Smooth muscle cell (in vitro differentiated cells): ENCODE results near the gene BORCS8. TPM values are rescaled to one million over a fixed set of nuclear protein-coding genes. Genes with fewer than 3 reads are reported as not detected.

Experiments
- DNase-seq: peaks from one replicate; lab custom pipeline; 2025; ENCODE audit not compliant: unreplicated experiment; lab: John Stamatoyannopoulos, UW
- H2AFZ ChIP-seq: fragments of 200-600 bp; sonication (generic); 2 replicates; pipeline ENCODE4 v1.6.0; 2016; ENCODE audit warnings: antibody characterized with exemption, low read depth, mild to moderate bottlenecking
- H3F3A ChIP-seq: fragments of 200-600 bp; sonication (generic); 2 replicates; pipeline ENCODE4 v1.6.0; 2017; ENCODE audit warnings: antibody characterized with exemption, low read depth
- H3K27ac ChIP-seq: fragments of 200-600 bp; sonication (generic); 2 replicates; pipeline ENCODE4 v1.5.1; 2016; ENCODE audit warnings: low read depth, mild to moderate bottlenecking
- H3K27me3 ChIP-seq: fragments of 200-600 bp; sonication (generic); 2 replicates; pipeline ENCODE4 v1.6.1; 2016; ENCODE audit warnings: low read depth, mild to moderate bottlenecking
- H3K36me3 ChIP-seq: fragments of 200-600 bp; sonication (generic); 2 replicates; pipeline ENCODE4 v1.5.1; 2016; ENCODE audit warnings: low read depth
- H3K4me1 ChIP-seq: fragments of 200-600 bp; sonication (generic); 2 replicates; pipeline ENCODE4 v1.5.1; 2016; ENCODE audit warnings: low read depth
- H3K4me2 ChIP-seq: fragments of 200-600 bp; sonication (generic); 2 replicates; pipeline ENCODE4 v1.6.0; 2016; ENCODE audit warnings: mild to moderate bottlenecking
- H3K4me3 ChIP-seq: fragments of 200-600 bp; sonication (generic); 2 replicates; pipeline ENCODE4 v1.5.1; 2016; ENCODE audit warnings: mild to moderate bottlenecking
- H3K79me2 ChIP-seq: fragments of 200-600 bp; sonication (generic); 2 replicates; pipeline ENCODE4 v1.6.0; 2016; ENCODE audit warnings: low read depth, mild to moderate bottlenecking
- H3K9ac ChIP-seq: fragments of 200-600 bp; sonication (generic); 2 replicates; pipeline ENCODE4 v1.6.0; 2016; ENCODE audit warnings: low read depth
- H3K9me3 ChIP-seq: fragments of 200-600 bp; sonication (generic); replicated peaks from 2 replicates; pipeline ENCODE4 v1.5.1; 2016; ENCODE audit warnings: low read depth
- H4K20me1 ChIP-seq: fragments of 200-600 bp; sonication (generic); 2 replicates; pipeline ENCODE4 v1.6.0; 2016; ENCODE audit warnings: low read depth
- CTCF ChIP-seq: fragments of 200-600 bp; sonication (generic); IDR thresholded peaks from 2 replicates; pipeline ENCODE4 v1.5.1; 2017; ENCODE audit warnings: borderline replicate concordance, mild to moderate bottlenecking, antibody characterized with exemption; ENCODE audit not compliant: insufficient read depth, poor library complexity, severe bottlenecking
- WGBS: methylation state at CpG from one replicate; pipeline ENCODE4 v1.1.7; 2016; ENCODE audit warnings: low lambda C conversion rate; 5-methylcytosine and 5-hydroxymethylcytosine counted together
- polyA plus RNA-seq: library from polyadenylated mRNA; unstranded; fragments of >200 nt; fragmentation: Nextera tagmentation; extraction: Ambion mirVana; gene quantifications from 2 replicates; pipeline ENCODE4 v1.2.1, GENCODE V29; 2016
- total RNA-seq: library from RNA; depleted of rRNA; stranded (reverse); fragments of >200 nt; gene quantifications from 2 replicates; pipeline ENCODE4 v1.2.3, GENCODE V29; 2014

The BORCS8 gene
- total and polyA plus RNA-seq, 2 experiments from 2014 or later = 10.0 to 15.7 TPM

GRCh38 chr19:19218911-19219310, 27.0 kb upstream of the BORCS8 start:
- Histone ChIP-seq H3K9ac (no peak overlapping the region), H3F3A (no peaks in the 10 kb centered on the region), H3K27ac (no peak overlapping the region), H3K36me3 (no peaks in the 10 kb centered on the region), H3K4me1 (no peaks in the 10 kb centered on the region), H3K9me3 (no peaks in the 10 kb centered on the region), H3K4me3 (no peak overlapping the region), H3K4me2 (no peak overlapping the region), H4K20me1 (no peaks in the 10 kb centered on the region), H2AFZ (no peak overlapping the region), H3K79me2 (no peaks in the 10 kb centered on the region), H3K27me3 (peaks cover 18% of the 10 kb centered on the region)
- DNase-seq = no peak
- TF ChIP-seq CTCF = no peak
- 90% methylated on average over 21 of the region's 21 CpGs for WGBS

- WGBS = 34% methylated on average over 4 of the region's 4 CpGs
- no peaks in the 10 kb centered on the region for H3K9me3 ChIP-seq
- no peak overlapping the region for H3K27ac ChIP-seq
- H2AFZ ChIP-seq = no peak overlapping the region
- no peaks in the 10 kb centered on the region for H3F3A ChIP-seq
- no peaks in the 10 kb centered on the region for H3K4me1 ChIP-seq
- no peaks in the 10 kb centered on the region for H3K36me3 ChIP-seq
- no peak for TF ChIP-seq CTCF
- no peak overlapping the region for H3K4me2 ChIP-seq
- no peak overlapping the region for H3K9ac ChIP-seq
- DNase-seq = no peak
- H3K4me3 ChIP-seq = no peak overlapping the region
- H3K79me2 ChIP-seq = no peaks in the 10 kb centered on the region
- H4K20me1 ChIP-seq = no peaks in the 10 kb centered on the region
- H3K27me3 ChIP-seq = peaks cover 27% of the 10 kb centered on the region
Measured at GRCh38 chr19:19217099-19217498, 25.1 kb upstream of the BORCS8 start.

- no peaks in the 10 kb centered on the region for H3F3A ChIP-seq
- WGBS = 73% methylated on average over 4 of the region's 4 CpGs
Measured at GRCh38 chr19:19215792-19216191, 23.8 kb upstream of the BORCS8 start.

More at GRCh38 chr19:19215792-19216191, 23.8 kb upstream of the BORCS8 start:
- Histone ChIP-seq H3K4me2 (no peak overlapping the region), H3K9me3 (no peaks in the 10 kb centered on the region), H3K27ac (no peak overlapping the region), H3K4me1 (no peaks in the 10 kb centered on the region), H4K20me1 (no peaks in the 10 kb centered on the region), H2AFZ (no peak overlapping the region), H3K9ac (no peak overlapping the region), H3K4me3 (no peak overlapping the region), H3K79me2 (no peaks in the 10 kb centered on the region), H3K36me3 (no peaks in the 10 kb centered on the region), H3K27me3 (peaks cover 41% of the 10 kb centered on the region)
- TF ChIP-seq CTCF = no peak
- DNase-seq = no peak
